Measurements from ENCODE around the gene SEMA3F. TPM values are rescaled to one million over a fixed set of nuclear protein-coding genes. Genes with fewer than 3 reads are reported as not detected.

The SEMA3F gene
- total RNA-seq, 2 donors from 2014 or later: 14.7 to 24.0 TPM

GRCh38 chr3:50187750-50188149 lies 32.6 kb downstream of the SEMA3F start:
- H3K9me3 ChIP-seq: no peaks in the 10 kb centered on the region
- peaks cover under 1% of the 10 kb centered on the region for H3K27me3 ChIP-seq
- TF ChIP-seq CTCF (IDR thresholded peaks at IDR 0.05): no peak
- H3K9ac ChIP-seq (ENCODE audit: low read depth in 2 of 2, low read length in 2 of 2): no peak overlapping the region
- H3K4me3 ChIP-seq: no peak overlapping the region
- DNase-seq: no peak
- no peak overlapping the region for H3K27ac ChIP-seq
- H3K4me1 ChIP-seq: no peaks in the 10 kb centered on the region
- H3K36me3 ChIP-seq: no peaks in the 10 kb centered on the region
- intact Hi-C loops (cut with DNase I): loop anchor here (2.0 kb wide), 1 partner anchor 67 kb away; no protein-coding TSS in a partner anchor

- Histone ChIP-seq H3K4me3 (no peak overlapping the region), H3K36me3 (no peaks in the 10 kb centered on the region), H3K27ac (no peak overlapping the region), H3K9me3 (no peaks in the 10 kb centered on the region), H3K4me1 (peaks cover 4% of the 10 kb centered on the region), H3K27me3 (peaks cover 16% of the 10 kb centered on the region), H3K9ac (ENCODE audit: low read depth in 2 of 2, low read length in 2 of 2) (no peak overlapping the region)
- peak; percentile 75 for DNase-seq
- intact Hi-C loops (cut with DNase I): loop anchor here (2.0 kb wide), 1 partner anchor 68 kb away; no protein-coding TSS in a partner anchor
- peak; percentile 65 for TF ChIP-seq CTCF (IDR thresholded peaks at IDR 0.05)
Measured at GRCh38 chr3:50189274-50189673, 34.1 kb downstream of the SEMA3F start.

- Histone ChIP-seq H3K4me3 (no peak overlapping the region), H3K36me3 (no peaks in the 10 kb centered on the region), H3K4me1 (peaks cover 4% of the 10 kb centered on the region), H3K9ac (ENCODE audit: low read depth in 2 of 2, low read length in 2 of 2) (no peak overlapping the region), H3K27ac (no peak overlapping the region), H3K9me3 (no peaks in the 10 kb centered on the region), H3K27me3 (peaks cover 17% of the 10 kb centered on the region)
- DNase-seq: no peak
- no peak for TF ChIP-seq CTCF (IDR thresholded peaks at IDR 0.05)
- intact Hi-C loops (cut with DNase I): loop anchor here (2.0 to 5.0 kb wide), 2 partner anchors 69 to 82 kb away; no protein-coding TSS in a partner anchor
Measured at GRCh38 chr3:50189989-50190388, 34.9 kb downstream of the SEMA3F start.

- Histone ChIP-seq H3K27me3 (peaks cover 17% of the 10 kb centered on the region), H3K4me1 (peaks cover 4% of the 10 kb centered on the region)
- intact Hi-C loops (cut with DNase I): loop anchor here (5.0 kb wide), 1 partner anchor 81 kb away; no protein-coding TSS in a partner anchor
Measured at GRCh38 chr3:50190936-50191660, 36.0 kb downstream of the SEMA3F start, which contains the start of gene GNAT1. TSS of gene GNAT1 (plus strand) at chr3:50191610. CDS start at chr3:50191726, 116 bp downstream.

GRCh38 chr3:50192124-50192523 lies 37.0 kb downstream of the SEMA3F start:
- intact Hi-C loops (cut with DNase I): loop anchor here (2.0 to 5.0 kb wide), 2 partner anchors 33 to 80 kb away; no protein-coding TSS in a partner anchor
- no peak overlapping the region for H3K4me3 ChIP-seq
- no peaks in the 10 kb centered on the region for H3K9me3 ChIP-seq
- peaks cover 4% of the 10 kb centered on the region for H3K4me1 ChIP-seq
- no peak overlapping the region for H3K9ac ChIP-seq (ENCODE audit: low read depth in 2 of 2, low read length in 2 of 2)
- no peak for DNase-seq
- no peaks in the 10 kb centered on the region for H3K36me3 ChIP-seq
- peaks cover 17% of the 10 kb centered on the region for H3K27me3 ChIP-seq
- no peak overlapping the region for H3K27ac ChIP-seq
- TF ChIP-seq CTCF (IDR thresholded peaks at IDR 0.05): no peak

More at GRCh38 chr3:50190936-50191660, 36.0 kb downstream of the SEMA3F start, which contains the start of gene GNAT1:
- H3K9ac ChIP-seq (ENCODE audit: low read depth in 2 of 2, low read length in 2 of 2): no peak within 1 kb of the TSS
- no peak for DNase-seq
- H3K4me3 ChIP-seq: no peak within 1 kb of the TSS
- H3K9me3 ChIP-seq: no peaks in the 10 kb centered on the region
- H3K27ac ChIP-seq: no peak within 1 kb of the TSS
- no peaks in the 10 kb centered on the region for H3K36me3 ChIP-seq
- no peak for TF ChIP-seq CTCF (IDR thresholded peaks at IDR 0.05)
